Measurements from ENCODE around the gene FRG2.
"Not testable (repeated sequence)": the region's sequence is repeated elsewhere in the genome, so short reads cannot be mapped to it uniquely, and the experiment has no call there.

The FRG2 gene

GRCh38 chr4:190027156-190027555, at the start of gene FRG2:
Gene FRG2 (minus strand): TSS chr4:190027256. CDS start chr4:190027204, 52 bp downstream.
- DNase-seq, result not testable (repeated sequence)

- not testable (repeated sequence) for DNase-seq
Observed at GRCh38 chr4:190068351-190068750, 41.3 kb upstream of the FRG2 start.

- not testable (repeated sequence) for DNase-seq
Observed at GRCh38 chr4:190064805-190065204, 37.7 kb upstream of the FRG2 start.

GRCh38 chr4:190064342-190064741, 37.3 kb upstream of the FRG2 start, which contains the start of gene DBET:
Gene DBET (plus strand): TSS chr4:190064502.
- not testable (repeated sequence) for DNase-seq

- DNase-seq, result not testable (repeated sequence)
Observed at GRCh38 chr4:190058997-190059396, 31.9 kb upstream of the FRG2 start.

GRCh38 chr4:190049378-190050239, 22.6 kb upstream of the FRG2 start:
- DNase-seq, result not testable (repeated sequence)

- DNase-seq, result not testable (repeated sequence)
Observed at GRCh38 chr4:190047627-190048026, 20.6 kb upstream of the FRG2 start.

GRCh38 chr4:190040873-190041272, 13.8 kb upstream of the FRG2 start:
- not testable (repeated sequence) for DNase-seq

GRCh38 chr4:190037704-190038388, 10.8 kb upstream of the FRG2 start:
- not testable (repeated sequence) for DNase-seq

GRCh38 chr4:190031264-190031663, 4.2 kb upstream of the FRG2 start:
- DNase-seq, result not testable (repeated sequence)

- DNase-seq, result not testable (repeated sequence)
Observed at GRCh38 chr4:190022614-190023281, 4.3 kb downstream of the FRG2 start.

GRCh38 chr4:190021973-190022372, 5.1 kb downstream of the FRG2 start:
- DNase-seq, result not testable (repeated sequence)

GRCh38 chr4:190020790-190021717, 6.0 kb downstream of the FRG2 start:
- no peak for DNase-seq

- DNase-seq, result not testable (repeated sequence)
Observed at GRCh38 chr4:190019859-190020463, 7.1 kb downstream of the FRG2 start.

- no peak for DNase-seq
Observed at GRCh38 chr4:190019023-190019858, 7.8 kb downstream of the FRG2 start.

- DNase-seq, result no peak
Observed at GRCh38 chr4:190018201-190018920, 8.7 kb downstream of the FRG2 start.

GRCh38 chr4:190017357-190018200, 9.5 kb downstream of the FRG2 start:
- no peak for DNase-seq

Measured in hypothalamus (tissue), 51 donors.